NCI-H774 (cell line): ENCODE data around the gene FAR2.
"Not testable (repeated sequence)": the region's sequence is repeated elsewhere in the genome, so short reads cannot be mapped to it uniquely, and the experiment has no call there.

Source experiments
- DNase-seq: peaks from one replicate; lab custom pipeline; 2025; lab: John Stamatoyannopoulos, UW

The FAR2 gene

GRCh38 chr12:29152981-29153630 lies 4.0 kb downstream of the FAR2 start:
- DNase-seq = no peak

GRCh38 chr12:29155079-29155478 lies 6.0 kb downstream of the FAR2 start:
- no peak for DNase-seq

- no peak for DNase-seq
Observed at GRCh38 chr12:29157486-29157946, 8.4 kb downstream of the FAR2 start.

- DNase-seq = no peak
Observed at GRCh38 chr12:29158115-29158763, 9.2 kb downstream of the FAR2 start.

- DNase-seq = no peak
Observed at GRCh38 chr12:29159661-29160060, 10.6 kb downstream of the FAR2 start.

GRCh38 chr12:29160230-29160629 lies 11.2 kb downstream of the FAR2 start:
- no peak for DNase-seq

DNA sequence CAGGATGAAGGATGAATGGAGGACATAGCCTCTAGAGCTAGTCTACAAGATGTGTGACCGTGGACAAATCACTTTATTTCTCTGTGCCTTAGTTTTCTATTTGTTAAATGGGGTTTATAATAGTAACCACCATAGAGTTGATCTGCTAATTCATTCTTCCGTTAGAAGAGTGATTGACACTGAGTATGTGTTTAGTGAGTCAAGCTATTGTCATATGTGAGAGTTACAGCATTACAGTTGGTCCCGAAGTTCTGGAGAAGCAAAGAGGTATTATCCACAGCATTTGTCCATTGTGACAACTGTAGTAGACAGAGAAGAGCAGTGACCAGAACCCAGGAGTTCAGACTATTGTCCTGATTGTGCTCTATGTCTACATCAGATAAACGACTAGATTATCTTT lies 14.1 kb downstream of the FAR2 start:
- no peak for DNase-seq

DNA sequence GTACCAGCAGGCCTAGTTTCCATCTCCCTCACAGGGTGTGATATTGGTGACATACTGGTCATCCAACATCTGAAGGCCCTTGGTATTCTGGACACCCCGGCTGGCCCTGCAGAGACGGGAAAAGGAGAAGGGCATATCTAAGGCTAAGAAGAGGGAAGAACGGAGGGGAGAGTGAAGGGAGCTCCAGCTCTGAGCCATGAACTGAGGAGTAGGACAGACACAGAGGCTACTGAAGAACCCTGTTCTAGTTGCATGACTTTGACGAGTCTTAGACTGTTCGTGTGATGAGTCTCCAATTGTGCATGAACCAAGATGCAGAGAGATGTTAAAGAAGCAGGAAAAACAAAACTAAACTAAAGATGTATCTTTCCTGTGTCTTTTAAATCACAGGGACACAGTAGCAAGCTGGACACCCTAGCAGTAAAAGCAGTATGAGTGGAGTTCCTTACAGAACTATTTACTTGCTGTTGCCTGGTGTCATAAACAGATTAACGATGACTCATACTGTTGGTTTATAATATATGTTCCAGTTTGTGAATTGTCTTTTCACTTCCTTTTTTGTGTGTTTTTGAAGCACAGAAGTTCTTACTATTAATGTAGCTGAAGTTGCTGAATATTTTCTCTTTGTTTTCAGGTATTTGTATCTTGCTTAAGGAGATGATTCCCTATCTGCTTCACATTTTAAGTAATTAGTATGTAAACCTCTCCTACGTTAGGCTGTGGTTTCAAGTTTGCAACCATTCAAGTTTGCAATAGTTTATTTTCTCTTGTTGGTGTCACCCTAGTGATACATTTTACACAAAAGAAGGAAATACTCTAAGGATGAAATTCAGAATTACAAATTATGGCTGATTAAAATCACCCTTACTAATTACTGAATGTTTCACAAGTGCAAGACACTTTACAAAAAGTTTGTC lies 15.7 kb downstream of the FAR2 start:
- DNase-seq = no peak

DNA sequence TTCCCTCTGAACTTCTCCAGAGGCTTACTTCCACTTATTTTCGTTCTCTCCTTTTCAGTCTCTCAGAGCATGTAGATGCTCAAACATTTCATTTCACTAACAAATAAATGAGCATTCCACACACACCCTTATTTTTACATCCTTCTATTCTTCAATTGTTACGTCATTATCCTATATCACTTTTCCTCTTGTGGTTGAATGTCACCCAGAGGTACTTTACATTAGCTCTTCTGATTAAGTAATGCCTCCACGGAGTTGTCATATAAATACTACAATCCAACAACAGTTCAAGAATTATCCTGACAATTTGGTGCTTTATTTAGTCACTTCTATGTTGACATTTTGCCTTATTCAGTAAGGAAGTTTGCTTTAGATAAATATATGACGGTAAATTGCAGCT lies 18.4 kb downstream of the FAR2 start:
- no peak for DNase-seq

GRCh38 chr12:29167988-29168387 lies 18.9 kb downstream of the FAR2 start:
- no peak for DNase-seq

- DNase-seq = not testable (repeated sequence)
Observed at GRCh38 chr12:29169978-29170377, 20.9 kb downstream of the FAR2 start.

- DNase-seq = not testable (repeated sequence)
Observed at GRCh38 chr12:29170478-29171084, 21.5 kb downstream of the FAR2 start.

DNA sequence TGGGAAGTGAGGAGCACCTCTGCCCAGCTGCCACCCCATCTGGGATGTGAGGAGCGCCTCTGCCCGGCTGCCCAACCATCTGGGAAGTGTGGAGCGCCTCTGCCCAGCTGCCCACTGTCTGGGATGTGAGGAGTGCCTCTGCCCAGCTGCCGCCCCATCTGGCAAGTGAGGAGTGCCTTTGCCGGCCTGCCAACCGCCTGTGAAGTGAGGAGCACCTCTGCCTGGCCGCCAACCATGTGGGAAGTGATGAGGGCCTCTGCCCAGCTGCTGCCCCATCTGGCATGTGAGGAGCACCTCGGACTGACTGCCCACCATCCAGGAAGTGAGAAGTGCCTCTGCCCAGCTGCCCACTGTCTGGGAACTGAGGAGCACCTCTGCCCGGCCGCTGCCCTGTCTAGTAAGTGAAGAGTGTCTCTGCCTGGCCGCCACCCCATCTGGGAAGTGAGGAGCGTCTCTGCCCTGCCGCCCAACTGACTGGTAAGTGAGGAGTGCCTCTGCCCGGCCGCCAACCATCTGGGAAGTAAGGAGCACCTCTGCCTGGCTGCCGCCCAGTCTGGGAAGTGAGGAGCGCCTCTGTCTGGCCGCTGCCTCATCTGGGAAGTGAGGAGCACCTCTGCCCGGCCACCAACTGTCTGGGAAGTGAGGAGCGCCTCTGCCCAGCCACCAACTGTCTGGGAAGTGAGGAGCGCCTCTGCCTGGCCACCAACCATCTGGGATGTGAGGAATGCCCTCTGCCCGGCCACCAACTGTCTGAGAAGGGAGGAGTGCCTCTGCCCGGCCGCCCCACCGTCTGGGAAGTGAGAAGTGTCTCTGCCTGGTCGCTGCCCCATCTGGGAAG lies 22.6 kb downstream of the FAR2 start:
- DNase-seq = no peak

DNA sequence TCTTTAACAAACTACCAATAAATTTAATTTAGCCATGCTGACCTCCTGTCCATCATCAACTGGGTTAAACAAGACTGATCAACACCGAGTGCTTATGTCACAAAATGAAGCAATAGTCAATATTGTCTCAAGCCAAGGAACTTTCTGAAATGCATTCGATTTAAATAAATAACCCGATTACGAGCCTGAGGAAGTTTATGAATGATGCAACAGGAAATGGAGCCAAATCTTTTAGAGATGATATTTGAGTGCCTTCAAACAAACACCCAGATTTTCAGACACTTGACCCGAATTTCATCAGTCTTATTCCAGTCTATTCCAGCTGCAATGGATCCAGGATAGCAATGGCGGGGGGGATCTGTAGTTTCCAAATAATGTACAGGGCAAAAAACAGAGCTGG lies 27.9 kb downstream of the FAR2 start:
- no peak for DNase-seq

DNA sequence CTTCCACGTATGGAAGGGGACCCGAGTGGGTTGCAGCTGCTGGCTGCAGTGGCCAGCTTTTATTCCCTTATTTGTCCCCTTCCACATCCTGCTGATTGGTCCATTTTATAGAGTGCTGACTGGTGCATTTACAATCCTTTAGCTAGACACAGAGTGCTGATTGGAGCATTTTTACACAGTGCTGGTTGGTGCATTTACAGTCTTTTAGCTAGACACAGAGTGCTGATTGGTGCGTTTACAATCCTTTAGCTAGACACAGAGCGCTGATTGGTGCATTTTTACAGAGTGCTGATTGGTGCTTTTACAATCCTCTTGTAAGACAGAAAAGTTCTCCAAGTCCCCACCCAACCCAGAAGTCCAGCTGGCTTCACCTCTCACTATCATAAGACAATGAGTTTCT lies 33.2 kb downstream of the FAR2 start:
- not testable (repeated sequence) for DNase-seq

- DNase-seq = no peak
Observed at GRCh38 chr12:29187756-29188155, 38.7 kb downstream of the FAR2 start.

GRCh38 chr12:29191267-29191850 lies 42.3 kb downstream of the FAR2 start:
- no peak for DNase-seq

DNA sequence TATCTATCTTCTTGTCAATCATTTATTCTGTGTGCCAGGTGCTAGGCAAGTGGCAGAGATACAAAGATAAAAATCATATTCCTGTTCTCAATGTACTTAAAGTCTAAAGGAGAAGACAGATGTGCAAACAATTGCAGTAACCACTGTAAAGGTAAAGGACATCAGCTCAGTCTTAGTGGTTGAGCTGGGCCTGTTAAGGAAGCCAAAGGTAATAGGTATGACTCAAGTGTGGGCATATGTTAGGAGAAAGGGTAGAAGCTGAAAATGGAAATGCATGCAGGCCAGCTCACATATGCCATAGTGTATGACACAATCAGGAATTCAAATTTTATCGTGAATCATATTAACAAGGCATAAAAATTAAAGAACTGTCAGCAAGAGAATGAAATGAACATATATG lies 49.8 kb downstream of the FAR2 start:
- no peak for DNase-seq

DNA sequence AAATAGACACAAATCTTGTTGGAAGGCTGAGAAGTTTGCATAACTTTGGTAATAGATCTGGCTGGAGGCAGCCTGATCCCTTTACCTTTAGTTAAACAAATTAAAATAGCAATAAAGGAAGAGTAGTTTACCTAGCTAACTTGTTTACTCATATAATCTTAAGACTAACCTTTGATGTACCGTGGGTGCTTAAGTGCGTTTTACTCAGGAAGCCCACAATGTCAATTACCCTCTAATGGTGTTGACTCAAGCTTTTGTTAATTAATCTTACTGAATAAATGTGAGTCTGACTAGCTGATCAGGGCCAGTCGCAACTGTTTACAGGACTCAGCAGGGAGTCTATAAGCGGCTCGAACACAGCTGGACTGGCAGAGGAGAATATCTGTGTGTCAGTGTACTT lies 51.5 kb downstream of the FAR2 start:
- peak; percentile 60 for DNase-seq

GRCh38 chr12:29201296-29201695 lies 52.2 kb downstream of the FAR2 start:
- DNase-seq = no peak

- DNase-seq = no peak
Observed at GRCh38 chr12:29201746-29202145, 52.7 kb downstream of the FAR2 start.
